ENCODE data around the gene MRO.

GRCh38 chr18:50807176-50807575 lies 12.6 kb downstream of the MRO start:
- TF ChIP-seq CTCF (IDR thresholded peaks at IDR 0.05) (no peak), EP300 (IDR thresholded peaks at IDR 0.05) (no peak)
